COLO829 (cell line): ENCODE results near the gene METTL26.

Source experiments
- DNase-seq: peaks from one replicate; pipeline ENCODE4 v3.0.0; 2012; ENCODE audit warnings: low spot score

METTL26 gene

GRCh38 chr16:636206-637080 is at the start of gene METTL26:
Gene METTL26, minus strand, starts transcription at chr16:636305. Its CDS starts 15 bp downstream, at chr16:636290.
- peak; percentile 95 for DNase-seq

GRCh38 chr16:684961-685696 is 49.0 kb upstream of the METTL26 start:
- DNase-seq = no peak

- DNase-seq = peak; percentile 94
These were observed 48.1 kb upstream of the METTL26 start, which contains the start of gene JMJD8 for GRCh38 chr16:684071-684794. Gene JMJD8, minus strand, starts transcription at chr16:684334. Its CDS starts 15 bp downstream, at chr16:684319.

- no peak for DNase-seq
These were observed 47.4 kb upstream of the METTL26 start for GRCh38 chr16:683396-684070.

GRCh38 chr16:682493-683395 is 46.6 kb upstream of the METTL26 start:
- no peak for DNase-seq

GRCh38 chr16:681746-682427 is 45.8 kb upstream of the METTL26 start:
- no peak for DNase-seq

GRCh38 chr16:680967-681745 is 45.1 kb upstream of the METTL26 start:
- no peak for DNase-seq

GRCh38 chr16:680625-680945 is 44.5 kb upstream of the METTL26 start:
- no peak for DNase-seq

- DNase-seq = peak; percentile 67
These were observed 43.9 kb upstream of the METTL26 start, which contains the start of gene STUB1 for GRCh38 chr16:679814-680624. Gene STUB1, plus strand, starts transcription at chr16:680410. Its CDS starts 116 bp downstream, at chr16:680526.

GRCh38 chr16:678858-679813 is 43.0 kb upstream of the METTL26 start:
- DNase-seq = peak; percentile 45

GRCh38 chr16:678209-678857 is 42.2 kb upstream of the METTL26 start:
- DNase-seq = no peak

- DNase-seq = no peak
These were observed 41.4 kb upstream of the METTL26 start for GRCh38 chr16:677316-678190.

- DNase-seq = no peak
These were observed 40.8 kb upstream of the METTL26 start for GRCh38 chr16:676913-677312.

- no peak for DNase-seq
These were observed 40.4 kb upstream of the METTL26 start for GRCh38 chr16:676565-676902.

- no peak for DNase-seq
These were observed 39.9 kb upstream of the METTL26 start for GRCh38 chr16:675884-676564.
